PFSK-1 (cell line): ENCODE data around the gene CXorf38.

Experiments used
- FOXP2 ChIP-seq: optimal IDR thresholded peaks from 2 replicates; pipeline ENCODE3; 2011; ENCODE audit warnings: borderline replicate concordance, control low read depth, inconsistent platforms; ENCODE audit not compliant: insufficient read depth; ENCODE audit errors: extremely low read length, extremely low read depth
- POLR2AphosphoS5 ChIP-seq: IDR thresholded peaks from 2 replicates; pipeline ENCODE4 v1.6.1; 2012; ENCODE audit warnings: low read depth, mild to moderate bottlenecking, control low read depth, low read length, moderate library complexity
- SIN3A ChIP-seq: IDR thresholded peaks from 2 replicates; pipeline ENCODE4 v1.6.1; 2012; ENCODE audit warnings: mild to moderate bottlenecking, low read length, moderate library complexity, borderline replicate concordance; ENCODE audit not compliant: insufficient read depth
- TAF1 ChIP-seq: IDR thresholded peaks from 2 replicates; pipeline ENCODE4 v1.6.1; 2012; ENCODE audit warnings: low read length, control low read depth, borderline replicate concordance; ENCODE audit not compliant: insufficient read depth
- TF ChIP-seq, protein P1 (sequence below), 2 experiments: IDR thresholded peaks; 2 replicates each; pipeline versions ENCODE4 v1.6.1 to v1.8.0; 2011 to 2012; ENCODE audit warnings: low read depth in 2 of 2, low read length in 2 of 2, control low read depth in 1 of 2, inconsistent platforms in 1 of 2, mild to moderate bottlenecking in 1 of 2, moderate library complexity in 1 of 2; ENCODE audit not compliant: insufficient read depth in 1 of 2

DNA sequence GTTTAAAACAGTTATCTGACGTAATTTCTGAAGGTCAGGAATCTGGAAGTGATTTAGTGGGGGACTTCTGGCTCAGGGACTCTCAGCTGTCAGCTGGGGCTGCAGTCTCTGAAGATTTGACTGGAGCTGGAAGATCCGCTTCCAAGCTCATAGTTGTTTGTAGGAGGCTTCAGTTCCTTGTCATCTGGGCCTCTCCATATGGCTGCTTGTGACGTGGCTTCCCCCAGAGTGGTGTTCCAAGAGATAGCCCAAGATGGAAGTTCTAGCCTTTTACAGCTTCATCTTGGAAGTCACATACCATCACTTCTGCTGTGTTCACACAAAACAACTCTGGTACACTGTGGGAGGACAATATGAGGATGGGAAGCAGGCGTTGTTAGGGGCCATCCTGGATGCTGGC lies 22.1 kb downstream of the CXorf38 start:
- no peak for TF ChIP-seq POLR2AphosphoS5
- TF ChIP-seq, protein P1, sequence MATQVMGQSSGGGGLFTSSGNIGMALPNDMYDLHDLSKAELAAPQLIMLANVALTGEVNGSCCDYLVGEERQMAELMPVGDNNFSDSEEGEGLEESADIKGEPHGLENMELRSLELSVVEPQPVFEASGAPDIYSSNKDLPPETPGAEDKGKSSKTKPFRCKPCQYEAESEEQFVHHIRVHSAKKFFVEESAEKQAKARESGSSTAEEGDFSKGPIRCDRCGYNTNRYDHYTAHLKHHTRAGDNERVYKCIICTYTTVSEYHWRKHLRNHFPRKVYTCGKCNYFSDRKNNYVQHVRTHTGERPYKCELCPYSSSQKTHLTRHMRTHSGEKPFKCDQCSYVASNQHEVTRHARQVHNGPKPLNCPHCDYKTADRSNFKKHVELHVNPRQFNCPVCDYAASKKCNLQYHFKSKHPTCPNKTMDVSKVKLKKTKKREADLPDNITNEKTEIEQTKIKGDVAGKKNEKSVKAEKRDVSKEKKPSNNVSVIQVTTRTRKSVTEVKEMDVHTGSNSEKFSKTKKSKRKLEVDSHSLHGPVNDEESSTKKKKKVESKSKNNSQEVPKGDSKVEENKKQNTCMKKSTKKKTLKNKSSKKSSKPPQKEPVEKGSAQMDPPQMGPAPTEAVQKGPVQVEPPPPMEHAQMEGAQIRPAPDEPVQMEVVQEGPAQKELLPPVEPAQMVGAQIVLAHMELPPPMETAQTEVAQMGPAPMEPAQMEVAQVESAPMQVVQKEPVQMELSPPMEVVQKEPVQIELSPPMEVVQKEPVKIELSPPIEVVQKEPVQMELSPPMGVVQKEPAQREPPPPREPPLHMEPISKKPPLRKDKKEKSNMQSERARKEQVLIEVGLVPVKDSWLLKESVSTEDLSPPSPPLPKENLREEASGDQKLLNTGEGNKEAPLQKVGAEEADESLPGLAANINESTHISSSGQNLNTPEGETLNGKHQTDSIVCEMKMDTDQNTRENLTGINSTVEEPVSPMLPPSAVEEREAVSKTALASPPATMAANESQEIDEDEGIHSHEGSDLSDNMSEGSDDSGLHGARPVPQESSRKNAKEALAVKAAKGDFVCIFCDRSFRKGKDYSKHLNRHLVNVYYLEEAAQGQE (IDR thresholded peaks at IDR 0.05; ENCODE audit: insufficient read depth in 1 of 2, low read depth in 2 of 2, low read length in 2 of 2): no peak
- TF ChIP-seq TAF1: no peak
- no peak for TF ChIP-seq SIN3A
- no peak for TF ChIP-seq FOXP2
